ENCODE measurements around the gene C12orf42. TPM values are rescaled to one million over a fixed set of nuclear protein-coding genes. Genes with fewer than 3 reads are reported as not detected.

Gene C12orf42
- total and polyA plus RNA-seq, 10 of the 15 experiments (the other 5 are each of a cell fraction or from before 2014, with no cell fraction given) = 1.4 to 7.0 (median 2.4) TPM

- TF ChIP-seq FOXM1 (IDR thresholded peaks at IDR 0.05; ENCODE audit: low read depth, low read length) (peak; percentile 28; the same call in 1 of the 2 replicates), POU2F2 (IDR thresholded peaks at IDR 0.05; ENCODE audit: borderline replicate concordance, low read depth, low read length) (no peak), FOS (IDR thresholded peaks at IDR 0.05; ENCODE audit: borderline replicate concordance, extremely low read depth, insufficient read length) (no peak)
Observed at GRCh38 chr12:103540319-103540718, 44.6 kb upstream of the C12orf42 start (continued).

- SMC1A ChIA-PET (ENCODE audit: uncharacterized antibody, unreplicated experiment) = interaction anchor here (1.4 to 2.8 kb wide), 3 partner anchors 12 to 42 kb away, joined by 3 to 18 read pairs (median 6); no protein-coding TSS in a partner anchor
- in situ Hi-C loops (cut with MboI) (loop anchor here (25.0 kb wide), 1 partner anchor 1601 kb away; no protein-coding TSS in a partner anchor), intact Hi-C loops (cut with micrococcal nuclease; ENCODE audit: unreplicated experiment) (no loop called here)
- POLR2A ChIA-PET = no interaction called here
- no peak overlapping the region for H3K27ac ChIP-seq (ENCODE audit: control insufficient read depth, insufficient read depth)
- no peak for FAIRE-seq
- no peak for ATAC-seq
- no peak overlapping the region for H3K4me3 ChIP-seq
- no peak overlapping the region for H3K4me2 ChIP-seq (ENCODE audit: control insufficient read depth, insufficient read depth)
- no peaks in the 10 kb centered on the region for H4K20me1 ChIP-seq (ENCODE audit: control insufficient read depth, insufficient read depth)
- no peaks in the 10 kb centered on the region for H3K27me3 ChIP-seq (replicated peaks in 1 of 2; ENCODE audit: control insufficient read depth in 2 of 2, insufficient read depth in 2 of 2, low read length in 1 of 2)
- no peaks in the 10 kb centered on the region for H3K4me1 ChIP-seq (ENCODE audit: control insufficient read depth, insufficient read depth, low read length)
- RAD21 ChIA-PET (ENCODE audit: unreplicated experiment) = interaction anchor here (1.1 kb wide), 1 partner anchor 41 kb away, joined by 4 read pairs; no protein-coding TSS in a partner anchor
- CTCF ChIA-PET = interaction anchor here (0.6 to 1.4 kb wide), 5 partner anchors 33 to 655 kb away, joined by 3 to 5 read pairs (median 4); no protein-coding TSS in a partner anchor
- no peak overlapping the region for H3K9ac ChIP-seq (ENCODE audit: control insufficient read depth, insufficient read depth, low read length)
- BruUV-seq (replicated peaks) = no TSS peak
- no peak for DNase-seq (ENCODE audit: low read depth, low spot score)
- WGBS (ENCODE audit: insufficient coverage, insufficient replicate concordance, low lambda C conversion rate, missing lambda C conversion rate) = 0% methylated on average over 1 of the region's 1 CpG
- H3K36me3 ChIP-seq (ENCODE audit: control insufficient read depth in 2 of 2, insufficient read depth in 2 of 2, low read length in 1 of 2) = no peaks in the 10 kb centered on the region
- H2AFZ ChIP-seq (ENCODE audit: control insufficient read depth, low read depth, low read length) = no peak overlapping the region
- no peak for TF ChIP-seq RB1 (IDR thresholded peaks at IDR 0.05; ENCODE audit: borderline replicate concordance)
- TF ChIP-seq IRF3 (IDR thresholded peaks at IDR 0.05) = no peak
- TF ChIP-seq RAD21 (IDR thresholded peaks at IDR 0.05; ENCODE audit: insufficient read depth, low read depth, low read length) = no peak
- TF ChIP-seq LARP7 (IDR thresholded peaks at IDR 0.05) = no peak
- no peak for TF ChIP-seq ETV6 (conservative IDR thresholded peaks at IDR 0.05 in 1 of 2, IDR thresholded peaks at IDR 0.05 in 1 of 2; ENCODE audit: borderline replicate concordance in 1 of 2, low read depth in 1 of 2)
- H3K79me2 ChIP-seq (ENCODE audit: control insufficient read depth, insufficient read depth, low read length) = no peaks in the 10 kb centered on the region
- H3K9me3 ChIP-seq (replicated peaks; ENCODE audit: control insufficient read depth, insufficient read depth, low read length) = no peaks in the 10 kb centered on the region; the same call in 2 of the 3 replicates
Observed at GRCh38 chr12:103538397-103538796, 42.6 kb upstream of the C12orf42 start.

All from GM12878 (cell line).